SU-DHL-6 (cell line): Measurements from ENCODE around the gene MEFV.

Experiments
- H2AFZ ChIP-seq: fragments of 200-600 bp; sonication (generic); 2 replicates; pipeline ENCODE4 v1.6.1; 2014; ENCODE audit warnings: low read depth, mild to moderate bottlenecking, moderate library complexity, mixed read lengths, antibody characterized with exemption, low read length; ENCODE audit not compliant: severe bottlenecking
- H3F3A ChIP-seq: fragments of 200-600 bp; shearing (Covaris generic); 2 replicates; pipeline ENCODE4 v1.6.0; 2016; ENCODE audit warnings: antibody characterized with exemption, mild to moderate bottlenecking; ENCODE audit not compliant: insufficient read depth
- H3K27ac ChIP-seq: fragments of 200-600 bp; sonication (generic); 2 replicates; pipeline ENCODE4 v1.5.1; 2016; ENCODE audit warnings: low read depth, mild to moderate bottlenecking, low read length, moderate library complexity, mixed read lengths
- H3K27me3 ChIP-seq: fragments of 200-600 bp; sonication (generic), shearing (Covaris generic); 2 replicates; pipeline ENCODE4 v1.6.0; 2014; ENCODE audit warnings: mild to moderate bottlenecking, low read length
- H3K36me3 ChIP-seq: fragments of 200-600 bp; sonication (generic); 2 replicates; pipeline ENCODE4 v1.6.1; 2014; ENCODE audit warnings: mild to moderate bottlenecking, low read length, mixed read lengths
- H3K4me2 ChIP-seq: fragments of 300-600, 200-600 bp; shearing (Covaris generic), sonication (generic); 2 replicates; pipeline ENCODE4 v1.6.0; 2014; ENCODE audit warnings: low read length, low read depth, mild to moderate bottlenecking; ENCODE audit not compliant: poor library complexity, severe bottlenecking
- H3K4me3 ChIP-seq: fragments of 200-600 bp; sonication (generic); 2 replicates; pipeline ENCODE4 v1.5.1; 2014; ENCODE audit warnings: antibody characterized with exemption, low read length, mild to moderate bottlenecking, mixed read lengths; ENCODE audit not compliant: insufficient read depth, poor library complexity, severe bottlenecking
- H3K79me2 ChIP-seq: fragments of 200-600 bp; sonication (generic); 2 replicates; pipeline ENCODE4 v1.6.1; 2014; ENCODE audit warnings: mild to moderate bottlenecking, low read length, moderate library complexity; ENCODE audit not compliant: insufficient read depth
- H3K9ac ChIP-seq: fragments of 200-600 bp; sonication (generic); 2 replicates; pipeline ENCODE4 v1.7.0; 2014; ENCODE audit warnings: mild to moderate bottlenecking, low read length
- H3K9me2 ChIP-seq: fragments of 200-600 bp; sonication (generic); replicated peaks from 2 replicates; pipeline ENCODE4 v1.6.1; 2014; ENCODE audit warnings: low read length; ENCODE audit not compliant: insufficient read depth
- H3K9me3 ChIP-seq: fragments of 200-600 bp; sonication (generic); 2 replicates; pipeline ENCODE4 v1.6.1; 2014; ENCODE audit warnings: low read length, mixed read lengths; ENCODE audit not compliant: insufficient read depth
- H4K20me1 ChIP-seq: fragments of 200-600 bp; sonication (generic); 2 replicates; pipeline ENCODE4 v1.6.1; 2014; ENCODE audit warnings: low read depth, mild to moderate bottlenecking, antibody characterized with exemption, low read length, moderate library complexity, mixed read lengths
- CTCF ChIP-seq: fragments of 200-600 bp; sonication (generic); IDR thresholded peaks from one replicate; pipeline ENCODE4 v1.5.1; 2017; ENCODE audit warnings: antibody characterized with exemption, mild to moderate bottlenecking, low read length, moderate library complexity; ENCODE audit not compliant: insufficient read depth, poor library complexity, severe bottlenecking
- EZH2phosphoT487 ChIP-seq: fragments of 200-600 bp; sonication (generic), shearing (Covaris generic); conservative IDR thresholded peaks from 2 replicates; pipeline ENCODE4 v1.6.1; 2018; ENCODE audit warnings: mild to moderate bottlenecking, antibody characterized with exemption, low read length, moderate library complexity, mixed read lengths

MEFV gene

DNA sequence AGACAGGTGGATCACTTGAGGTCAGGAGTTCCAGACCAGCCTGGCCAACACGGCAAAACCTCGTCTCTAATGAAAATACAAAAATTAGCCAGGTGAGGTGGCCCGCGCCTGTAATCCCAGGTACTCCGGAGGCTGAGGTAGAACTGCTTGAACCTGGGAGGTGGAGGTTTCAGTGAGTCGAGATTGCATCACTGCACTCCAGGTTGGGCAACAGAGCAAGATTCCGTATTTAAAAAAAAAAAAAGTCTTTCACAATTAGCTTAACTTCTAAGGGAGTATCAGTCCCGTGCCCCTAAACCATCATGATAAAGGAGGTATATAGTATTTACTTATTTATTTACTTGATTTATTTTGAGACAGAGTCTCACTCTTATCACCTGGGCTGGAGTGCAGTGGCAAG lies 3.4 kb upstream of the MEFV start:
- H3K27ac ChIP-seq, result no peak overlapping the region
- TF ChIP-seq EZH2phosphoT487 (no peak), CTCF (no peak)
- H3K4me2 ChIP-seq, result no peak overlapping the region
- H3K79me2 ChIP-seq, result no peaks in the 10 kb centered on the region
- H3K9me3 ChIP-seq, result no peaks in the 10 kb centered on the region
- H2AFZ ChIP-seq, result no peak overlapping the region
- H3K36me3 ChIP-seq, result no peaks in the 10 kb centered on the region
- H4K20me1 ChIP-seq, result no peaks in the 10 kb centered on the region
- H3K27me3 ChIP-seq, result no peaks in the 10 kb centered on the region
- no peaks in the 10 kb centered on the region for H3K9me2 ChIP-seq
- no peak overlapping the region for H3K4me3 ChIP-seq
- H3F3A ChIP-seq, result peaks cover 9% of the 10 kb centered on the region
- no peak overlapping the region for H3K9ac ChIP-seq

DNA sequence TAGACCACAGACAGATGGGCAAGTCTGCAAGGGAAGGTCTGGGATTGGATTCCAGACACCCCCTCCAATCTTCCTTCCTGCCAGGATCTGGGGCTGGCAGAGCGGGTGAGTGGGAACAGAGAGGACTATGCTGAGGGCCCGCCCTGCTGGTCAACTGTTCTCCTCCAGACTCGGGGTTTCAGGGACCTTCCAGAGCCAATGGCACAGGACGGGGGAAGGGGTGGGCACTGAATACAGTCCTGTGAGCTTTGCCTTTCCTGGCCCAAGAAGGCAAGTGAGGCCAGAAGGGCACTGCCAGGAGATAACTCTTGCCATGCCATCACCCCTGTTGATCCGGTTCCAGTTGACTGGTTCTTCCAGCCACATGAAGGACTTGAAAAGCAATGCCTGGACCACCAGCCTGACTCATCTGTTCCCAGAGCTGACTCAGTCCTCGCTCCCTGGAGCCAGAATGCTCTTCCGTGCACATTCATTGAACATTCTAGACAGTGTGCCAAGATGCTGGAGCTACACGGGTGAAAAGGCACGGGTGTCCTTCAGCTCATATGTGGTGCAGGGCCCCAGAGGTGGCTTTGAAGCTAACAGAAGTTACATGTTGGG lies 533 bp upstream of the MEFV start:
- no peak overlapping the region for H3K4me2 ChIP-seq
- no peaks in the 10 kb centered on the region for H4K20me1 ChIP-seq
- no peaks in the 10 kb centered on the region for H3K79me2 ChIP-seq
- no peaks in the 10 kb centered on the region for H3K9me2 ChIP-seq
- no peak overlapping the region for H2AFZ ChIP-seq
- H3F3A ChIP-seq, result no peaks in the 10 kb centered on the region
- H3K36me3 ChIP-seq, result no peaks in the 10 kb centered on the region
- no peak overlapping the region for H3K4me3 ChIP-seq
- H3K9me3 ChIP-seq, result no peaks in the 10 kb centered on the region
- no peak for TF ChIP-seq EZH2phosphoT487
- TF ChIP-seq CTCF, result no peak
- H3K9ac ChIP-seq, result no peak overlapping the region
- no peak overlapping the region for H3K27ac ChIP-seq
- no peaks in the 10 kb centered on the region for H3K27me3 ChIP-seq

GRCh38 chr16:3254309-3254708 lies 2.1 kb downstream of the MEFV start:
- Histone ChIP-seq H3K4me2 (no peak overlapping the region), H3K9me3 (no peaks in the 10 kb centered on the region), H4K20me1 (no peaks in the 10 kb centered on the region), H3K4me3 (no peak overlapping the region), H3K9ac (no peak overlapping the region), H3K79me2 (no peaks in the 10 kb centered on the region), H3K27ac (no peak overlapping the region), H3K36me3 (no peaks in the 10 kb centered on the region), H2AFZ (no peak overlapping the region), H3K9me2 (no peaks in the 10 kb centered on the region), H3F3A (no peaks in the 10 kb centered on the region), H3K27me3 (no peaks in the 10 kb centered on the region)
- TF ChIP-seq EZH2phosphoT487 (no peak), CTCF (no peak)
